SK-N-SH (cell line): ENCODE data around the gene XXYLT1.

Source experiments
- CTCF ChIP-seq: fragments of 200-600 bp; sonication (generic); IDR thresholded peaks from 2 replicates; pipeline ENCODE4 v1.6.1; 2017; ENCODE audit warnings: antibody characterized with exemption, mild to moderate bottlenecking, moderate library complexity
- EP300 ChIP-seq, 2 experiments: IDR thresholded peaks; 2 replicates each; pipeline versions ENCODE4 v1.4.0 to v1.6.1; 2012; ENCODE audit warnings: borderline replicate concordance in 1 of 2, low read depth in 1 of 2, low read length in 1 of 2
- GATA2 ChIP-seq: sonication (generic); formaldehyde crosslinking; IDR thresholded peaks from 2 replicates; pipeline ENCODE4 v1.5.0; 2020; ENCODE audit warnings: mild to moderate bottlenecking, missing genetic modification reagents
- MAX ChIP-seq: IDR thresholded peaks from 2 replicates; pipeline ENCODE4 v1.4.0; 2012; ENCODE audit warnings: low read depth
- TCF12 ChIP-seq: IDR thresholded peaks from 2 replicates; pipeline ENCODE4 v1.4.0; 2012
- YY1 ChIP-seq: IDR thresholded peaks from 2 replicates; pipeline ENCODE4 v1.4.0; 2012; ENCODE audit warnings: low read depth, mild to moderate bottlenecking

GRCh38 chr3:195033531-195034091 is 237.3 kb downstream of the XXYLT1 start:
- TF ChIP-seq CTCF = no peak
- TF ChIP-seq YY1 = no peak
- no peak for TF ChIP-seq TCF12
- TF ChIP-seq MAX = no peak
- no peak for TF ChIP-seq GATA2 (CRISPR knock-in tag)
- no peak for TF ChIP-seq EP300 (IDR thresholded peaks at IDR 0.05; ENCODE audit: borderline replicate concordance in 1 of 2, low read depth in 1 of 2, low read length in 1 of 2)
